Measurements from ENCODE around the gene RCAN2. TPM values are rescaled to one million over a fixed set of nuclear protein-coding genes. Genes with fewer than 3 reads are reported as not detected.
"Not testable (repeated sequence)": the region's sequence is repeated elsewhere in the genome, so short reads cannot be mapped to it uniquely, and the experiment has no call there.

The RCAN2 gene
- total RNA-seq, 4 donors from 2014 or later, result 4.7 to 23.1 (median 6.6) TPM

- no peak for DNase-seq
- no peak overlapping the region for H3K27ac ChIP-seq
- no peaks in the 10 kb centered on the region for H3K36me3 ChIP-seq
- no peak for TF ChIP-seq POLR2A (IDR thresholded peaks at IDR 0.05)
- H3K9me3 ChIP-seq, result no peaks in the 10 kb centered on the region
- no peak overlapping the region for H3K4me3 ChIP-seq
- no peaks in the 10 kb centered on the region for H3K27me3 ChIP-seq
- no peaks in the 10 kb centered on the region for H3K4me1 ChIP-seq
These were observed 76.9 kb downstream of the RCAN2 start for GRCh38 chr6:46414398-46414797.

DNA sequence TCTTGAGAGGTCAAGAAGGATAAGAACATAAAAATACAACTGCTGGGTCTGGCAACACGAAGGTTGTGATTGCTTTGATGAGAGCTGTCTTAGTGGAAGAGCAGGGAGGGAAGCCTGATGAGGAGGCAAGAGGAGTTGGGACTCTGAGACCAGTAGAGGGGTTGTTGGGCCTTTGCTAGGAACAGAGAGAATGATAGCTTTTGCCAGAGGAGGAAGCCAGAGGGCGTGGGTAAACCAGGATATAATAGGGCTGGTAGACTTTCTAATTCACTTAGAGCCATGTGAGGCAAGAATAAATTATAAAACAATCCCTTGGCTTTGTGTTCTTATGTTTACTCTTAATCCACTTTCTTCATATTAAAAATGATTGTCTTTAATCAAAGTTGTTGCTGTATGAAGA, 78.6 kb downstream of the RCAN2 start:
- peak in 1 of 6 experiments; percentile 3 for TF ChIP-seq CTCF (IDR thresholded peaks at IDR 0.05)
- TF ChIP-seq POLR2A (IDR thresholded peaks at IDR 0.05), result no peak
- no peak for DNase-seq
- Histone ChIP-seq H3K4me3 (no peak overlapping the region), H3K27me3 (no peaks in the 10 kb centered on the region), H3K9me3 (no peaks in the 10 kb centered on the region), H3K4me1 (peaks cover 0 to 6% (median 0%) of the 10 kb centered on the region in 4 donors), H3K27ac (no peak overlapping the region), H3K36me3 (no peaks in the 10 kb centered on the region)

GRCh38 chr6:46411456-46412197, 79.6 kb downstream of the RCAN2 start:
- no peaks in the 10 kb centered on the region for H3K36me3 ChIP-seq
- no peak overlapping the region for H3K4me3 ChIP-seq
- TF ChIP-seq CTCF (IDR thresholded peaks at IDR 0.05) (no peak), POLR2A (IDR thresholded peaks at IDR 0.05) (no peak)
- no peaks in the 10 kb centered on the region for H3K27me3 ChIP-seq
- H3K4me1 ChIP-seq, result peaks cover 0 to 11% (median 0%) of the 10 kb centered on the region in 4 donors
- H3K9me3 ChIP-seq, result no peaks in the 10 kb centered on the region
- no peak overlapping the region for H3K27ac ChIP-seq
- no peak for DNase-seq

GRCh38 chr6:46410334-46410953, 80.8 kb downstream of the RCAN2 start:
- H3K36me3 ChIP-seq, result no peaks in the 10 kb centered on the region
- H3K4me1 ChIP-seq, result peaks cover 0 to 11% (median 0%) of the 10 kb centered on the region in 4 donors
- H3K4me3 ChIP-seq, result no peak overlapping the region
- peak; percentile 79 to 97 (median 86) for TF ChIP-seq CTCF (IDR thresholded peaks at IDR 0.05)
- no peak for TF ChIP-seq POLR2A (IDR thresholded peaks at IDR 0.05)
- no peak overlapping the region for H3K27ac ChIP-seq
- no peaks in the 10 kb centered on the region for H3K9me3 ChIP-seq
- peak in 1 of 3 donors; percentile 21 for DNase-seq
- no peaks in the 10 kb centered on the region for H3K27me3 ChIP-seq

DNA sequence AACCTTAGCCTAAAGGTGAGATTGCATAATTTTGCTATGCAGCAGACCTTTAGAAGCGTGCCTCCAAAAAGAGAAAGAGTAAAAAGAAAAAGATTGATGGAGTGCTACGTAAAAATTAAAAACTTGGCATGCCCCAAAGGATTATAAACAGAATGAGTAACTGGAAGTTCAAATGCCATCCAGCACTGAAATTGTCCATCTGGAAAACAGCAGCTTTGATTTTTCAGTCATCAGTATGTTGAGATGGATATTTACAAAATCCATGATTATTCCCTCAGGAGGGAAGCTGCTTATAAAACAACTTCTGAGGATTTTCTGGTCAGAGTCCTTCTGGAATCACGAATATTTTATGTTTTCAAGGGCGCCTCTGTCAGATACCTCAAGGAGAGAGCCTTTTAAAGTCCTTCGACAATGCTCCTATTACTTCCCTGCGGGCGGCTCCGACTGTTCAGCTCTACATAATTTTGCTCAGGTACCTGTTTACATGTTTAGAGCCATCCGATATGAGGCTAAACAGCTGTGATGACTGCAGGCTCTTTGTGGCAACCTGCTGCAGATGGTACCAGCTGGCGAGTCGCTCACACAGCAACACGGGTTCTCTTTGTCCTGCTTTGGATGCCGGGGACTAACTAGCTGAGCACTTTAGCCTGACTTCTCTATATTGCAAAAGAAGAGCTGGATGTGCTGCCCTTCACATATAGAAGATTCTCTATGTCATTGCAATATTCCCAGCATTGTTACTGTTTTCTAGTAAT, 83.3 kb downstream of the RCAN2 start:
- H3K27me3 ChIP-seq, result no peaks in the 10 kb centered on the region
- H3K9me3 ChIP-seq, result no peaks in the 10 kb centered on the region
- H3K4me1 ChIP-seq, result peaks cover 0 to 11% (median 0%) of the 10 kb centered on the region in 4 donors
- TF ChIP-seq CTCF (IDR thresholded peaks at IDR 0.05) (no peak), POLR2A (IDR thresholded peaks at IDR 0.05) (no peak)
- no peak overlapping the region for H3K4me3 ChIP-seq
- no peaks in the 10 kb centered on the region for H3K36me3 ChIP-seq
- DNase-seq, result no peak
- no peak overlapping the region for H3K27ac ChIP-seq

GRCh38 chr6:46407246-46407645, 84.0 kb downstream of the RCAN2 start:
- H3K27ac ChIP-seq, result no peak overlapping the region
- TF ChIP-seq CTCF (IDR thresholded peaks at IDR 0.05) (no peak), POLR2A (IDR thresholded peaks at IDR 0.05) (no peak)
- no peak for DNase-seq

GRCh38 chr6:46405620-46406180, 85.5 kb downstream of the RCAN2 start:
- H3K4me3 ChIP-seq, H3K27ac ChIP-seq, H3K9me3 ChIP-seq, DNase-seq, H3K36me3 ChIP-seq, H3K27me3 ChIP-seq: not testable (repeated sequence)
- H3K4me1 ChIP-seq, result peaks cover 0 to 11% (median 0%) of the 10 kb centered on the region in 4 donors

More at GRCh38 chr6:46407246-46407645, 84.0 kb downstream of the RCAN2 start:
- Histone ChIP-seq H3K27me3 (no peaks in the 10 kb centered on the region), H3K9me3 (no peaks in the 10 kb centered on the region), H3K36me3 (no peaks in the 10 kb centered on the region), H3K4me1 (peaks cover 0 to 11% (median 0%) of the 10 kb centered on the region in 4 donors), H3K4me3 (no peak overlapping the region)
